ENCODE results near the gene KCNIP4.

DNA sequence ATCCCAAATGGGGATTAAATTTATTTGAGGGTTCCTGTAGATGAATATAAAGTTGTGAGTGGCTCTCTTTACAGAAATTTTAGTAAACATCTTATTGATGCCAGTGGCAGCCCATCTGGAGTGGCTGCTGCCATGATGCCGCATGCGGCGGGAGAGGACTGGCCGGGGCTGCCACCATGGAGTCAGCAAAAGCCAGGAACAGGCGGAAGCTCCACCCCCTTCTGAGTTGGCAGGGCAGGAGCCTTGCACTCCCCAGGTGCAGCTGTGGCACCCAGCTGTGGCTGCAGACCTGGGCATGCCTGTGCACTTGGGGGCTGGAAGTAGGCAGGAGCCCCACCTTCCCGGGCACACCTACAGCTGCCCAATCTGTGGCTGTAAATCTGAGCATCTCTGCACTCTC, 92.3 kb downstream of the KCNIP4 start:
- TF ChIP-seq, protein P1, sequence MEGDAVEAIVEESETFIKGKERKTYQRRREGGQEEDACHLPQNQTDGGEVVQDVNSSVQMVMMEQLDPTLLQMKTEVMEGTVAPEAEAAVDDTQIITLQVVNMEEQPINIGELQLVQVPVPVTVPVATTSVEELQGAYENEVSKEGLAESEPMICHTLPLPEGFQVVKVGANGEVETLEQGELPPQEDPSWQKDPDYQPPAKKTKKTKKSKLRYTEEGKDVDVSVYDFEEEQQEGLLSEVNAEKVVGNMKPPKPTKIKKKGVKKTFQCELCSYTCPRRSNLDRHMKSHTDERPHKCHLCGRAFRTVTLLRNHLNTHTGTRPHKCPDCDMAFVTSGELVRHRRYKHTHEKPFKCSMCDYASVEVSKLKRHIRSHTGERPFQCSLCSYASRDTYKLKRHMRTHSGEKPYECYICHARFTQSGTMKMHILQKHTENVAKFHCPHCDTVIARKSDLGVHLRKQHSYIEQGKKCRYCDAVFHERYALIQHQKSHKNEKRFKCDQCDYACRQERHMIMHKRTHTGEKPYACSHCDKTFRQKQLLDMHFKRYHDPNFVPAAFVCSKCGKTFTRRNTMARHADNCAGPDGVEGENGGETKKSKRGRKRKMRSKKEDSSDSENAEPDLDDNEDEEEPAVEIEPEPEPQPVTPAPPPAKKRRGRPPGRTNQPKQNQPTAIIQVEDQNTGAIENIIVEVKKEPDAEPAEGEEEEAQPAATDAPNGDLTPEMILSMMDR (IDR thresholded peaks at IDR 0.05) = no peak
- TF ChIP-seq POLR2A (IDR thresholded peaks at IDR 0.05) = no peak

Data from heart left ventricle (tissue), 13 donors.